Pancreas (tissue), 10 donors: ENCODE measurements around the gene GSAP. TPM values are rescaled to one million over a fixed set of nuclear protein-coding genes. Genes with fewer than 3 reads are reported as not detected.

ENCODE experiments used
- ATAC-seq, 4 donors: fragments of 200-7000 bp; cut with Tn5 transposase; one replicate each; pipeline versions ENCODE4 v1.8.0 to v1.9.1; 2020; ENCODE audit warnings: mild to moderate bottlenecking in 4 of 4, moderate library complexity in 4 of 4
- DNase-seq, 6 donors: peaks; one replicate each; pipeline ENCODE4 v3.0.0-alpha.2; 2020
- FAIRE-seq: peaks from 2 replicates; lab custom pipeline; 2012; peaks lifted over from hg19 to GRCh38; lab: Jason Lieb, UNC
- H3K27ac ChIP-seq, 4 donors: fragments of 200-600 bp; sonication (generic); 1 replicate in 3 of 4; 2 replicates in 1 of 4; pipeline versions ENCODE4 v1.5.0 to v1.8.0; 2020
- H3K27me3 ChIP-seq, 4 donors: fragments of 200-600 bp; one replicate each; pipeline ENCODE4 v1.8.0; 2021
- H3K36me3 ChIP-seq, 3 donors: fragments of 200-600 bp; sonication (generic) in 1 of 3; one replicate each; pipeline versions ENCODE4 v1.5.0 to v1.8.0; 2020 to 2021
- H3K4me1 ChIP-seq, 3 donors: fragments of 200-600 bp; one replicate each; pipeline ENCODE4 v1.8.0; 2021
- H3K4me3 ChIP-seq, 4 donors: fragments of 200-600 bp; sonication (generic) in 2 of 4; one replicate each; pipeline versions ENCODE4 v1.5.0 to v1.8.0; 2020 to 2021
- H3K9me3 ChIP-seq, 4 donors: fragments of 200-600 bp; one replicate each; pipeline ENCODE4 v1.8.0; 2021
- WGBS, 2 donors: extraction: QIAGEN DNeasy Blood & Tissue Kit; methylation state at CpG; one replicate each; pipeline ENCODE4 v1.1.7; 2013; 5-methylcytosine and 5-hydroxymethylcytosine counted together
- intact Hi-C, 3 donors: fragments of 100-400 bp; cut with DNase I; formaldehyde crosslinking; loops; one replicate each; pipeline versions ENCODE4 v1.11.1 to v1.14.2; 2022
- polyA plus RNA-seq, 2 donors: library from polyadenylated mRNA; stranded (reverse); fragments of 200-250 nt; gene quantifications; one replicate each; pipeline ENCODE4 v1.2.3, GENCODE V29; 2013
- total RNA-seq, 6 donors: library from RNA; stranded (reverse); fragmentation: NEBNext Ultra II Directional in 4 of 6; extraction: Animal tissue kit (Norgen Biotek cat#: 25700) in 4 of 6; gene quantifications; one replicate each; pipeline versions ENCODE4 v1.2.1 to v1.2.4, GENCODE V29; 2021 to 2023
- TF ChIP-seq, protein P1 (sequence below), 4 donors: fragments of 200-600 bp; sonication (generic) in 3 of 4; IDR thresholded peaks; one replicate each; pipeline versions ENCODE4 v1.5.0 to v1.8.0; 2021; ENCODE audit warnings: antibody characterized with exemption in 4 of 4
- donor health status: healthy with polysubstance abuse.
- donor health status: DM: no; HTN: no; CAD: no; lungs with moderate emphysema.
- donor health status: DM: no; HTN: no; CAD: no.
- donor health status: control.
- donor health status: control.
- donor health status: Bipolar disorder and iron deficiency.
- donor health status: DM: yes; HTN: yes; CAD: no.
- donor health status: DM: no; HTN: no; CAD: no.
- donor health status: DM: no; HTN: no; CAD: no.
- donor health status: DM: yes; HTN: yes; CAD: no.

Gene GSAP
- total and polyA plus RNA-seq, 8 donors, result 5.3 to 22.7 (median 8.7) TPM

DNA sequence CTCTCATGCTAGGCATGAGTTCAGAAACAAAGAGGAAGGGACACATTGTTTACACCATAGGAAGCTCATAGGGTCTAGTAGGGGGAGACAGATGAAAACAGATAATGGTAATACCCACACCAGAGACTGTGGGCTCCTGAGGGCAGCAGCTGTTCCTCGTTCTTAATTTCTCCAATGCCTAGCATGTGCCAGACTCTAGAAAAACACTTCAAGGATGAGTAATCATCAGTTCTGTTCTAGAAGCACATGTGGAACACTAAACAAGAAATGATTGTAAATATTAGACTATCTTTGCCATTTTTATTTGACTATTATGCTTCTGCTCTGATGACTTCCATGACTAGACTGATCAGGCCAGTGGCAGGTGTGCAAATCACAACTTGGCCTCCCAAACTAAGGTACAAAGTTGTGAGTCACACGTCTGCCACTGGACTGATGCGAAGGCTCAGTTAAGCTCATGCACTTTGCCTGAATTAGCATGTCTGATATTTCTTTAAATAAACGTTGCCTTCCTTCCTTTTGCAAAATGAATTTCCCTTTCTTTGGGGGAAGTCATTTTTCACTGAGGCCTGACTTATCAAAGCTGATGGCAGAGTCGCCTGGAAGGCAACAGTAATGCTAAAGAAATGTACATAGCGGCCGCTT, 127.4 kb downstream of the GSAP start:
- Histone ChIP-seq H3K27me3 (no peaks in the 10 kb centered on the region), H3K27ac (no peak overlapping the region), H3K9me3 (no peaks in the 10 kb centered on the region), H3K36me3 (no peaks in the 10 kb centered on the region), H3K4me1 (no peaks in the 10 kb centered on the region), H3K4me3 (no peak overlapping the region)
- WGBS, 2 donors, result 74 to 79% methylated on average over 7 of the region's 7 CpGs
- DNase-seq (no peak), FAIRE-seq (no peak), ATAC-seq (no peak)
- TF ChIP-seq, protein P1, sequence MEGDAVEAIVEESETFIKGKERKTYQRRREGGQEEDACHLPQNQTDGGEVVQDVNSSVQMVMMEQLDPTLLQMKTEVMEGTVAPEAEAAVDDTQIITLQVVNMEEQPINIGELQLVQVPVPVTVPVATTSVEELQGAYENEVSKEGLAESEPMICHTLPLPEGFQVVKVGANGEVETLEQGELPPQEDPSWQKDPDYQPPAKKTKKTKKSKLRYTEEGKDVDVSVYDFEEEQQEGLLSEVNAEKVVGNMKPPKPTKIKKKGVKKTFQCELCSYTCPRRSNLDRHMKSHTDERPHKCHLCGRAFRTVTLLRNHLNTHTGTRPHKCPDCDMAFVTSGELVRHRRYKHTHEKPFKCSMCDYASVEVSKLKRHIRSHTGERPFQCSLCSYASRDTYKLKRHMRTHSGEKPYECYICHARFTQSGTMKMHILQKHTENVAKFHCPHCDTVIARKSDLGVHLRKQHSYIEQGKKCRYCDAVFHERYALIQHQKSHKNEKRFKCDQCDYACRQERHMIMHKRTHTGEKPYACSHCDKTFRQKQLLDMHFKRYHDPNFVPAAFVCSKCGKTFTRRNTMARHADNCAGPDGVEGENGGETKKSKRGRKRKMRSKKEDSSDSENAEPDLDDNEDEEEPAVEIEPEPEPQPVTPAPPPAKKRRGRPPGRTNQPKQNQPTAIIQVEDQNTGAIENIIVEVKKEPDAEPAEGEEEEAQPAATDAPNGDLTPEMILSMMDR (IDR thresholded peaks at IDR 0.05), result no peak
- intact Hi-C loops, result no loop called here

DNA sequence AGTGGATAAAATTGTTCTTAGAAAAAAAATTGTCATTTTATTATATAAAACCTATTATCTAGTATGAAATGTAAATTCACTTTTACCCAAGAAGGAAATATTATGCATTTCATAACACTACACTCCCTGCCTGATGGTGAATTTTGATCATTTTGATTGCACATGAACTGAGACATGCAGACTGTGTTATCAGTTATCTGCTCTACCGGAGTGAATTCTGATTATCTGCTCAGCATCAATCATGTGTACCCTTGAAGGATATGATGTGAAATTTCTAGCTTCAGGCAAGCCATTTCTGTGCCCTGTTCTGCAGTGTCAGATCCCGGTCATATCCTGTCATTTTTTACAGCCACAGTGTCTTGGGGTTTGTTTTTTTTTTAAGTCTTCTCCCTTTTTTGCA, 131.5 kb downstream of the GSAP start:
- no peak overlapping the region for H3K27ac ChIP-seq
- WGBS, 2 donors, result 68 to 73% methylated on average over 2 of the region's 2 CpGs
- H3K36me3 ChIP-seq, result no peaks in the 10 kb centered on the region
- no peaks in the 10 kb centered on the region for H3K27me3 ChIP-seq
- ATAC-seq, result no peak
- H3K4me1 ChIP-seq, result peaks cover 0 to 3% (median 0%) of the 10 kb centered on the region in 3 donors
- H3K9me3 ChIP-seq, result no peaks in the 10 kb centered on the region
- H3K4me3 ChIP-seq, result no peak overlapping the region
- FAIRE-seq, result no peak
- DNase-seq, result no peak
- TF ChIP-seq, protein P1 (IDR thresholded peaks at IDR 0.05), result no peak
- intact Hi-C loops, result no loop called here

DNA sequence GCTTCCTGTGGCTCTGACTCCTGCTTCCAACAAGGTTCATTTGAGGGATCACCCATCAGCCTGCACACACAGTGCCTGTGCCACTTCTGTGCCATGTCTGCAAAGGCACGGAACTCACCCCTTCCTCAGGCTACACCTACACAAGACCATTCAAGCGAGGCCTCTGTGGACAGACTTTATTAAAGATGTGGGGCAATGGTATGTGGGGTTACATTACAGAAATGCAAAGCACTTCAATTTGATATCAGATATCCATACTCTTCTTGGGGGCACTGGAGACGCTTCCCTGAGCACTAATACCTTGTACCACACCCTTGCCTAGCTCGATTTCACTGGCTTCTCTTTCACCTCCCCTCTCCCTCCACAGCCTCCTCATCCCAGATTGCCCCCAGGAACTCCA, 132.1 kb downstream of the GSAP start:
- H3K36me3 ChIP-seq, result no peaks in the 10 kb centered on the region
- H3K27me3 ChIP-seq, result no peaks in the 10 kb centered on the region
- no peaks in the 10 kb centered on the region for H3K9me3 ChIP-seq
- TF ChIP-seq, protein P1 (IDR thresholded peaks at IDR 0.05), result no peak
- H3K4me3 ChIP-seq, result no peak overlapping the region
- H3K4me1 ChIP-seq, result peaks cover 0 to 3% (median 0%) of the 10 kb centered on the region in 3 donors
- DNase-seq (no peak), ATAC-seq (no peak), FAIRE-seq (no peak)
- WGBS, 2 donors, result 88 to 92% methylated on average over 4 of the region's 4 CpGs
- intact Hi-C loops, result no loop called here
- no peak overlapping the region for H3K27ac ChIP-seq

DNA sequence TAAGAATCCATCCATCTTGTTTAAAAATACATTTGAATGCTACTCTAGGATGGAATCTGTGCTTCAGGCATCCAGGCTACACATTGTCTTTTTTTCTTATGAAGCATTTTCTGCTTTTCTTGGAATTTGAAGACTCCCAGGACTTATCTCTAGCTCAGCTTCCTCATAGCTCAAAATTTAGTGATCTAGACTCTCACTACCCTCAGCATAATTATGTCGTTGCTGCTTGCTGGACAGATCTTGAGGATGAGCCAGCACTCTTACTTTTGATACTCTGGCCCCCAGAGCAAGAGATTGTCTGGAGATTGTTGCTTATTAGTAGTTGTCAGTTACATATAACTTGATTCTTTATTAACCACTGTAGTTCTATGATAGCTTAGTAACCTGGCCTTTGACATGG, 133.3 kb downstream of the GSAP start:
- TF ChIP-seq, protein P1 (IDR thresholded peaks at IDR 0.05), result no peak
- ATAC-seq, result no peak
- Histone ChIP-seq H3K4me3 (no peak overlapping the region), H3K36me3 (no peaks in the 10 kb centered on the region), H3K27ac (no peak overlapping the region), H3K9me3 (no peaks in the 10 kb centered on the region), H3K27me3 (no peaks in the 10 kb centered on the region), H3K4me1 (peaks cover 0 to 3% (median 0%) of the 10 kb centered on the region in 3 donors)
- no peak for DNase-seq
- no peak for FAIRE-seq
- WGBS, 2 donors, result 77 to 82% methylated on average over 1 of the region's 1 CpG
- intact Hi-C loops, result no loop called here

DNA sequence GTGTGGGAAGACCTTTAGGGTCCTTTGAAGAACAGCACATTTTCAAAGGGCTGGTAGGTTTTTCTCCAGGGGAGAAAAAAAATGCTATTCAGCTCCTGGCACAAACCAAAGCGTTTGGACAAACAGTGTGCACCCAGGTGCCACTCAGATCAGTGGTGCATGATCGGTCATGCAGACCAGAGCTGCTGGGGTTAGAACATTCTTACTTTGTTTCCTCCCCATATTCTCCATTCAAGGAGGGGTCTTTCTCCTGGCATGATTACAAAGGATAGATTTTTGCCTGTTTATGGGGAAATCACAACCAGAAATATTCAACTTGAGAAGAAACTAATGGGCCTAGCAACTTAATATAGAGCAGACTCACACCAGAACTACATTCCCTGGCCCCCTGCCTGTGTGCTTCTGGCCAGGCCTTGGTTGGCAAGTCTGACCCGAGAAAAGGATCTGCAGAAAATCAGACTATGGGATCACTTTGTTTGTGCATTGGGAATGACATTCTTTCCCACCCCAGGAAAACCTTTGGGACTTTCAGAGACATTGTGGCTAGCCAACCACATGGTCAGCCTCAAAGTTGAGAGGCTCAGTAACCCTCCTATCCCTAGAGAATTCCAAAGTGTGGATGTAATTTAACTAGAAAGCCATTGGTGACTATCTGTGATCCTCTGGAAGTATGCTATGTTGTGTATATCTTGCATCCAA, 134.2 kb downstream of the GSAP start:
- Histone ChIP-seq H3K9me3 (no peaks in the 10 kb centered on the region), H3K27me3 (no peaks in the 10 kb centered on the region), H3K4me1 (peaks cover 0 to 3% (median 0%) of the 10 kb centered on the region in 3 donors), H3K36me3 (no peaks in the 10 kb centered on the region), H3K27ac (no peak overlapping the region), H3K4me3 (no peak overlapping the region)
- DNase-seq (peak in 1 of 6 donors; percentile 3), ATAC-seq (peak in 3 of 4 donors; percentile 29 to 57 (median 56)), FAIRE-seq (no peak)
- intact Hi-C loops, result no loop called here
- 27 to 41% methylated on average over 3 of the region's 3 CpGs for WGBS, 2 donors
- TF ChIP-seq, protein P1 (IDR thresholded peaks at IDR 0.05), result no peak
